ENCODE measurements around the gene ABCC1. TPM values are rescaled to one million over a fixed set of nuclear protein-coding genes. Genes with fewer than 3 reads are reported as not detected.

Gene ABCC1
- total and polyA plus RNA-seq, 2 of the 8 experiments (the other 6 are each of a cell fraction or from before 2014, with no cell fraction given) = 42.6 to 66.8 TPM

DNA sequence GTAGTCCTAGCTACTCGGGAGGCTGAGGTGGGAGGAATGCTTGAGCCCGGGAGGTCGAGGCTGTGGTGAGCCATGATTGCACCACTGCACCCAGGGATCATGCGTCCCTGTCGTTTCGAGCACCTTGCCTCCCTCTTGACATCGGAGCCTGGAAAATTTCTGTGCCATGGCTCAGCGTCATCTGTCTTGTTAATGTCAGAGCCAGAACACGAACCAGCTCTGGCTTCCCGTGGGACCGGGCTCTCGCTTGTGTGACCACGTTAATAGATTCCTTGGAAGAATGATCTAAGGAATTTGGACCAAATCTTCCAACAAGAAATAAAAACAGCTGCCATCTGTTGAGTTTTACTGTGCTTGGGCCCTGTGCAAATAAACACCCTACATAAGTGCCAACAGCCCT is 117.7 kb downstream of the ABCC1 start (continued):
- no peak for TF ChIP-seq CEBPB (IDR thresholded peaks at IDR 0.05; ENCODE audit: low read depth, low read length)
- TF ChIP-seq HDAC6 (IDR thresholded peaks at IDR 0.05; ENCODE audit: low read depth, low read length) = no peak
- TF ChIP-seq TAF1 (IDR thresholded peaks at IDR 0.05; ENCODE audit: low read depth, low read length) = no peak
- no peak for TF ChIP-seq SRF (IDR thresholded peaks at IDR 0.05; ENCODE audit: low read depth, low read length)
